Gastrocnemius medialis (tissue), 4 donors: ENCODE results near the gene LHFPL2.

Experiments used
- CTCF ChIP-seq, 5 experiments: fragments of 450-650 bp in 3 of 5; fragments of 200-600 bp in 2 of 5; sonication (generic) in 2 of 5; IDR thresholded peaks in 4 of 5; conservative IDR thresholded peaks in 1 of 5; 1 replicate in 4 of 5; 2 replicates in 1 of 5; pipeline ENCODE4 v1.5.1; 2016 to 2019; ENCODE audit warnings: antibody characterized with exemption in 5 of 5, mild to moderate bottlenecking in 3 of 5, moderate library complexity in 3 of 5
- POLR2A ChIP-seq, 2 donors: fragments of 450-650 bp; IDR thresholded peaks; one replicate each; pipeline ENCODE4 v1.6.1; 2017; ENCODE audit warnings: antibody characterized with exemption in 2 of 2, mild to moderate bottlenecking in 2 of 2, moderate library complexity in 2 of 2

DNA sequence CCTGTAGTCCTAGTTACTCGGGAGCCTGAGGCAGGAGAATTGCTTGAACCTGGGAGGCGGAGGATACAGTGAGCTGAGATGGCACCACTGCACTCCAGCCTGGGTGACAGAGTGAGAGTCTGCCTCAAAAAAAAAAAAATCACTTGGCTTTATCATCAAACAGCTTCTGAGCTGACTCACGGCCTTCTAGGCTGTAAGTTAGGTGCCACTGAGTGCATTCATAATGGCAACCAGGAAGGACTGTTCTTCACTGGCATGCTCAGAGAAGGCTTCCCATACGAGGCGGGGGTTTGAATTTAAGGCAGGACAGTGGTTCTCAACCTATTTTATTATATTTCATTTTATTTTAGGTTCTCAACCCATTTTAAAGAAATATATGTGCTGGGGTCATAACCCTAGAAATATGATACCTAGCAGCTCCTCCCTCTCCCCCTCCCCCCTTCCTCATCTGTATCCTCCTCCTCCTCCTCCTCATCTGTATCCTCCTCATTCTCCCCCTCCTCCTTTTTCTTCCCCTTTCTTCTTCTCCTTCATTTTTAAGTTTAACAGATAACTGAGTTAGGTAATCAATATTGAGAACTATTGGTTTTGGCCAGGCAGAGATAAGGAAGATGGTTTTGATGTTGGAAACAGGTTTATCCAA, 19.0 kb upstream of the LHFPL2 start:
- TF ChIP-seq CTCF (IDR thresholded peaks at IDR 0.05 in 4 of 5, conservative IDR thresholded peaks at IDR 0.05 in 1 of 5) (no peak), POLR2A (IDR thresholded peaks at IDR 0.05) (no peak)
